WTC11 (cell line): ENCODE measurements around the gene MACF1. TPM values are rescaled to one million over a fixed set of nuclear protein-coding genes. Genes with fewer than 3 reads are reported as not detected.

Experiments used
- ATAC-seq: fragments of 200-7000 bp; cut with Tn5 transposase; 2 replicates; pipeline ENCODE4 v1.10.0; 2021; ENCODE audit warnings: mild to moderate bottlenecking, moderate library complexity
- CTCF ChIA-PET: fragments of 300-600 bp; sonication (Branson Sonifier 250); formaldehyde crosslinking; loops from one replicate; lab custom pipeline; 2021; ENCODE audit warnings: antibody characterized with exemption; lab: Charles Lee
- POLR2A ChIA-PET: fragments of 350-600 bp; sonication (Branson Sonifier 250); formaldehyde crosslinking; loops from one replicate; lab custom pipeline; 2021; ENCODE audit warnings: antibody characterized with exemption; lab: Charles Lee
- DNase-seq: peaks from one replicate; pipeline ENCODE4 v3.0.0; 2021; ENCODE audit warnings: low spot score
- H3K27ac Mint-ChIP-seq: 2 replicates; pipeline ENCODE4 v1.8.0; 2021; ENCODE audit warnings: mixed read lengths
- H3K27me3 Mint-ChIP-seq: 2 replicates; pipeline ENCODE4 v1.8.0; 2021; ENCODE audit warnings: low read depth, mild to moderate bottlenecking, moderate library complexity, mixed read lengths
- H3K36me3 Mint-ChIP-seq: 2 replicates; pipeline ENCODE4 v1.8.0; 2021; ENCODE audit warnings: mixed read lengths
- H3K4me1 Mint-ChIP-seq: 2 replicates; pipeline ENCODE4 v1.8.0; 2022; ENCODE audit warnings: mixed read lengths
- H3K4me3 Mint-ChIP-seq: 2 replicates; pipeline ENCODE4 v1.8.0; 2021; ENCODE audit warnings: mild to moderate bottlenecking, moderate library complexity, mixed read lengths
- H3K9me3 Mint-ChIP-seq: 2 replicates; pipeline ENCODE4 v1.8.0; 2021; ENCODE audit warnings: mixed read lengths
- HMGA2 ChIP-seq: fragments of 250-450 bp; sonication (Bioruptor Pico); IDR thresholded peaks from 2 replicates; pipeline ENCODE4 v1.4.0; 2021; ENCODE audit warnings: mild to moderate bottlenecking, moderate library complexity
- JAZF1 ChIP-seq: fragments of 250-450 bp; sonication (Bioruptor Pico); IDR thresholded peaks from 2 replicates; pipeline ENCODE4 v1.9.0; 2021; ENCODE audit warnings: moderate library complexity, mild to moderate bottlenecking, inconsistent platforms
- NFE2L1 ChIP-seq: sonication (generic); formaldehyde crosslinking; IDR thresholded peaks from 2 replicates; pipeline ENCODE4 v1.8.1; 2023; ENCODE audit warnings: missing genetic modification reagents
- NFYB ChIP-seq: sonication (generic); formaldehyde crosslinking; conservative IDR thresholded peaks from 2 replicates; pipeline ENCODE4 v1.8.0; 2022; ENCODE audit warnings: low read depth, missing genetic modification reagents
- OVOL2 ChIP-seq: fragments of 250-450 bp; sonication (Bioruptor Pico); IDR thresholded peaks from 2 replicates; pipeline ENCODE4 v1.9.0; 2021; ENCODE audit warnings: mild to moderate bottlenecking, borderline replicate concordance
- PRRX2 ChIP-seq: fragments of 250-450 bp; sonication (Bioruptor Pico); IDR thresholded peaks from 2 replicates; pipeline ENCODE4 v1.8.0; 2021; ENCODE audit warnings: mild to moderate bottlenecking
- RELA ChIP-seq: sonication (generic); formaldehyde crosslinking; IDR thresholded peaks from 2 replicates; pipeline ENCODE4 v1.8.1; 2022; ENCODE audit warnings: missing genetic modification reagents, mild to moderate bottlenecking, borderline replicate concordance
- SMAD3 ChIP-seq: sonication (generic); formaldehyde crosslinking; IDR thresholded peaks from 2 replicates; pipeline ENCODE4 v1.8.0; 2022; ENCODE audit warnings: missing genetic modification reagents, mild to moderate bottlenecking, borderline replicate concordance
- TCF7 ChIP-seq: sonication (generic); formaldehyde crosslinking; IDR thresholded peaks from 2 replicates; pipeline ENCODE4 v1.8.0; 2022; ENCODE audit warnings: mild to moderate bottlenecking, low read depth, missing genetic modification reagents, moderate library complexity
- TEAD4 ChIP-seq: sonication (generic); formaldehyde crosslinking; IDR thresholded peaks from 2 replicates; pipeline ENCODE4 v1.8.0; 2022; ENCODE audit warnings: mild to moderate bottlenecking, missing genetic modification reagents
- TP53 ChIP-seq: sonication (generic); formaldehyde crosslinking; IDR thresholded peaks from 2 replicates; pipeline ENCODE4 v1.8.1; 2023; ENCODE audit warnings: mild to moderate bottlenecking, missing genetic modification reagents
- ZNF219 ChIP-seq: sonication (generic); formaldehyde crosslinking; IDR thresholded peaks from 2 replicates; pipeline ENCODE4 v1.8.0; 2023; ENCODE audit warnings: missing genetic modification reagents, mild to moderate bottlenecking, borderline replicate concordance
- ZNF263 ChIP-seq: sonication (generic); formaldehyde crosslinking; IDR thresholded peaks from 2 replicates; pipeline ENCODE4 v1.8.1; 2022; ENCODE audit warnings: low read depth, mild to moderate bottlenecking, moderate library complexity, missing genetic modification reagents
- ZNF396 ChIP-seq: fragments of 250-450 bp; sonication (Bioruptor Pico); IDR thresholded peaks from 2 replicates; pipeline ENCODE4 v1.8.0; 2021; ENCODE audit warnings: mild to moderate bottlenecking, moderate library complexity, borderline replicate concordance
- ZNF416 ChIP-seq: fragments of 250-450 bp; sonication (Bioruptor Pico); IDR thresholded peaks from 2 replicates; pipeline ENCODE4 v1.9.0; 2021; ENCODE audit warnings: mild to moderate bottlenecking, inconsistent platforms
- ZNF671 ChIP-seq: fragments of 250-450 bp; sonication (Bioruptor Pico); IDR thresholded peaks from 2 replicates; pipeline ENCODE4 v1.8.0; 2021; ENCODE audit warnings: mild to moderate bottlenecking
- total RNA-seq: library from RNA; stranded (reverse); gene quantifications from 3 replicates; pipeline ENCODE4 v1.2.3, GENCODE V29; 2021
- TF ChIP-seq, protein P1 (sequence below): fragments of 250-450 bp; sonication (Bioruptor Pico); IDR thresholded peaks from 2 replicates; pipeline ENCODE4 v1.9.0; 2021; ENCODE audit warnings: mild to moderate bottlenecking
- TF ChIP-seq, protein P2 (sequence below): sonication (generic); formaldehyde crosslinking; IDR thresholded peaks from 2 replicates; pipeline ENCODE4 v1.8.0; 2023; ENCODE audit warnings: missing genetic modification reagents
- TF ChIP-seq, protein P3 (sequence below): sonication (generic); formaldehyde crosslinking; IDR thresholded peaks from 2 replicates; pipeline ENCODE4 v1.8.1; 2023; ENCODE audit warnings: mild to moderate bottlenecking, moderate library complexity, missing genetic modification reagents
- TF ChIP-seq, protein P4 (sequence below): sonication (generic); formaldehyde crosslinking; IDR thresholded peaks from 2 replicates; pipeline ENCODE4 v1.8.1; 2023; ENCODE audit warnings: mild to moderate bottlenecking, missing genetic modification reagents
- TF ChIP-seq, protein P5 (sequence below): sonication (generic); formaldehyde crosslinking; IDR thresholded peaks from 2 replicates; pipeline ENCODE4 v1.8.0; 2022; ENCODE audit warnings: mild to moderate bottlenecking, missing genetic modification reagents
- TF ChIP-seq, protein P6 (sequence below): sonication (generic); formaldehyde crosslinking; IDR thresholded peaks from 2 replicates; pipeline ENCODE4 v1.8.1; 2022; ENCODE audit warnings: mild to moderate bottlenecking, moderate library complexity, missing genetic modification reagents

MACF1 gene
- total RNA-seq, 1 experiment from 2014 or later: 327 TPM

DNA sequence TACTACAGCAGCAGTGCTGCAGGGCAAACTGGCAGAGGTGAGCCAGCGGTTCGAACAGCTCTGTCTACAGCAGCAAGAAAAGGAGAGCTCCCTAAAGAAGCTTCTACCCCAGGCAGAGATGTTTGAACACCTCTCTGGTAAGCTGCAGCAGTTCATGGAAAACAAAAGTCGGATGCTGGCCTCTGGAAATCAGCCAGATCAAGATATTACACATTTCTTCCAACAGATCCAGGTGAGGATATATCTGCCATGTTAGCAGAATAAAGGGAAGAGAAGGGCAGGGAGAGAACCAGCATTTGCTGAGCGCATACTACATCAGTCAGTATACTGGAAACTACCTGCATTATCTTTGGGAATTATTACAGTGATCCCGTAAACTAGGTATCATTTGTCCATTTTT lies 157.0 kb downstream of the MACF1 start:
- H3K27ac Mint-ChIP-seq: peak overlapping the region; percentile 29; the same call in 1 of the 2 replicates
- H3K27me3 Mint-ChIP-seq: no peaks in the 10 kb centered on the region
- ATAC-seq (no peak), DNase-seq (no peak)
- TF ChIP-seq TP53 (CRISPR knock-in tag) (no peak), ZNF219 (CRISPR knock-in tag) (no peak), ZNF396 (no peak), OVOL2 (CRISPR knock-in tag) (no peak), PRRX2 (CRISPR knock-in tag) (no peak), NFE2L1 (CRISPR knock-in tag) (no peak), TCF7 (no peak), SMAD3 (CRISPR knock-in tag) (no peak), HMGA2 (CRISPR knock-in tag) (no peak), RELA (CRISPR knock-in tag) (no peak), ZNF416 (CRISPR knock-in tag) (no peak), NFYB (CRISPR knock-in tag) (no peak), JAZF1 (CRISPR knock-in tag) (no peak)
- TF ChIP-seq, protein P1, sequence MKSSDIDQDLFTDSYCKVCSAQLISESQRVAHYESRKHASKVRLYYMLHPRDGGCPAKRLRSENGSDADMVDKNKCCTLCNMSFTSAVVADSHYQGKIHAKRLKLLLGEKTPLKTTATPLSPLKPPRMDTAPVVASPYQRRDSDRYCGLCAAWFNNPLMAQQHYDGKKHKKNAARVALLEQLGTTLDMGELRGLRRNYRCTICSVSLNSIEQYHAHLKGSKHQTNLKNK (CRISPR knock-in tag): no peak
- TF ChIP-seq, protein P2, sequence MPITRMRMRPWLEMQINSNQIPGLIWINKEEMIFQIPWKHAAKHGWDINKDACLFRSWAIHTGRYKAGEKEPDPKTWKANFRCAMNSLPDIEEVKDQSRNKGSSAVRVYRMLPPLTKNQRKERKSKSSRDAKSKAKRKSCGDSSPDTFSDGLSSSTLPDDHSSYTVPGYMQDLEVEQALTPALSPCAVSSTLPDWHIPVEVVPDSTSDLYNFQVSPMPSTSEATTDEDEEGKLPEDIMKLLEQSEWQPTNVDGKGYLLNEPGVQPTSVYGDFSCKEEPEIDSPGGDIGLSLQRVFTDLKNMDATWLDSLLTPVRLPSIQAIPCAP: no peak
- TF ChIP-seq, protein P3, sequence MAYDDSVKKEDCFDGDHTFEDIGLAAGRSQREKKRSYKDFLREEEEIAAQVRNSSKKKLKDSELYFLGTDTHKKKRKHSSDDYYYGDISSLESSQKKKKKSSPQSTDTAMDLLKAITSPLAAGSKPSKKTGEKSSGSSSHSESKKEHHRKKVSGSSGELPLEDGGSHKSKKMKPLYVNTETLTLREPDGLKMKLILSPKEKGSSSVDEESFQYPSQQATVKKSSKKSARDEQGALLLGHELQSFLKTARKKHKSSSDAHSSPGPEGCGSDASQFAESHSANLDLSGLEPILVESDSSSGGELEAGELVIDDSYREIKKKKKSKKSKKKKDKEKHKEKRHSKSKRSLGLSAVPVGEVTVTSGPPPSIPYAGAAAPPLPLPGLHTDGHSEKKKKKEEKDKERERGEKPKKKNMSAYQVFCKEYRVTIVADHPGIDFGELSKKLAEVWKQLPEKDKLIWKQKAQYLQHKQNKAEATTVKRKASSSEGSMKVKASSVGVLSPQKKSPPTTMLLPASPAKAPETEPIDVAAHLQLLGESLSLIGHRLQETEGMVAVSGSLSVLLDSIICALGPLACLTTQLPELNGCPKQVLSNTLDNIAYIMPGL (CRISPR knock-in tag): no peak
- TF ChIP-seq, protein P4, sequence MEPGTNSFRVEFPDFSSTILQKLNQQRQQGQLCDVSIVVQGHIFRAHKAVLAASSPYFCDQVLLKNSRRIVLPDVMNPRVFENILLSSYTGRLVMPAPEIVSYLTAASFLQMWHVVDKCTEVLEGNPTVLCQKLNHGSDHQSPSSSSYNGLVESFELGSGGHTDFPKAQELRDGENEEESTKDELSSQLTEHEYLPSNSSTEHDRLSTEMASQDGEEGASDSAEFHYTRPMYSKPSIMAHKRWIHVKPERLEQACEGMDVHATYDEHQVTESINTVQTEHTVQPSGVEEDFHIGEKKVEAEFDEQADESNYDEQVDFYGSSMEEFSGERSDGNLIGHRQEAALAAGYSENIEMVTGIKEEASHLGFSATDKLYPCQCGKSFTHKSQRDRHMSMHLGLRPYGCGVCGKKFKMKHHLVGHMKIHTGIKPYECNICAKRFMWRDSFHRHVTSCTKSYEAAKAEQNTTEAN: no peak
- TF ChIP-seq, protein P5, sequence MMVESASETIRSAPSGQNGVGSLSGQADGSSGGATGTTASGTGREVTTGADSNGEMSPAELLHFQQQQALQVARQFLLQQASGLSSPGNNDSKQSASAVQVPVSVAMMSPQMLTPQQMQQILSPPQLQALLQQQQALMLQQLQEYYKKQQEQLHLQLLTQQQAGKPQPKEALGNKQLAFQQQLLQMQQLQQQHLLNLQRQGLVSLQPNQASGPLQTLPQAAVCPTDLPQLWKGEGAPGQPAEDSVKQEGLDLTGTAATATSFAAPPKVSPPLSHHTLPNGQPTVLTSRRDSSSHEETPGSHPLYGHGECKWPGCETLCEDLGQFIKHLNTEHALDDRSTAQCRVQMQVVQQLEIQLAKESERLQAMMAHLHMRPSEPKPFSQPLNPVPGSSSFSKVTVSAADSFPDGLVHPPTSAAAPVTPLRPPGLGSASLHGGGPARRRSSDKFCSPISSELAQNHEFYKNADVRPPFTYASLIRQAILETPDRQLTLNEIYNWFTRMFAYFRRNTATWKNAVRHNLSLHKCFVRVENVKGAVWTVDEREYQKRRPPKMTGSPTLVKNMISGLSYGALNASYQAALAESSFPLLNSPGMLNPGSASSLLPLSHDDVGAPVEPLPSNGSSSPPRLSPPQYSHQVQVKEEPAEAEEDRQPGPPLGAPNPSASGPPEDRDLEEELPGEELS (CRISPR knock-in tag): no peak
- POLR2A ChIA-PET: no interaction called here
- peaks cover 74% of the 10 kb centered on the region for H3K36me3 Mint-ChIP-seq
- CTCF ChIA-PET: interaction anchor here (0.9 to 1.1 kb wide), 2 partner anchors 17 to 263 kb away, joined by 4 read pairs; no protein-coding TSS in a partner anchor
- H3K9me3 Mint-ChIP-seq: no peaks in the 10 kb centered on the region
- H3K4me3 Mint-ChIP-seq: no peak overlapping the region
- no peaks in the 10 kb centered on the region for H3K4me1 Mint-ChIP-seq

DNA sequence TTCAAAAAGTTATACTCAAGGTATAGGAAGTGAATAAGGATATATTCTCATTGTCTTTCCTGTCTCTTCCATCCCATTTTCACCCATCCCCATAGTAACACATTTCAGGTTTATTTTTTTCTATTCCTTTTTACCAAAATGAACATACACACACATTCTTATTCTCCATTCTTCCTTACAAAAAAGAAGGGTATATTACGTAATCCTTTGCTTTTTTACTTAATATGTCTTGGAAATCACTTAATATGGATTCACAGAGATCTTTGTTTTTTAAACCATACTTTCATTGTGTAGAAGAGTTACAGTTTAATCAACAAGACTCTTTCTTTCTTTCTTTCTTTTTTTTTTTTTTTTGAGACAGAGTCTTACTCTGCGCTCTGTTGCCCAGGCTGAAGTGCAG lies 158.8 kb downstream of the MACF1 start:
- ATAC-seq (no peak), DNase-seq (no peak)
- CTCF ChIA-PET: interaction anchor here (1.4 kb wide), 1 partner anchor 48 kb away, joined by 6 read pairs; no protein-coding TSS in a partner anchor
- Mint-ChIP-seq H3K36me3 (peaks cover 64% of the 10 kb centered on the region), H3K27ac (no peak overlapping the region), H3K4me1 (no peaks in the 10 kb centered on the region), H3K9me3 (no peaks in the 10 kb centered on the region), H3K27me3 (no peaks in the 10 kb centered on the region), H3K4me3 (no peak overlapping the region)
- TF ChIP-seq ZNF263: no peak
- TF ChIP-seq TEAD4 (CRISPR knock-in tag): no peak
- no peak for TF ChIP-seq ZNF671 (CRISPR knock-in tag)
- TF ChIP-seq, protein P6, sequence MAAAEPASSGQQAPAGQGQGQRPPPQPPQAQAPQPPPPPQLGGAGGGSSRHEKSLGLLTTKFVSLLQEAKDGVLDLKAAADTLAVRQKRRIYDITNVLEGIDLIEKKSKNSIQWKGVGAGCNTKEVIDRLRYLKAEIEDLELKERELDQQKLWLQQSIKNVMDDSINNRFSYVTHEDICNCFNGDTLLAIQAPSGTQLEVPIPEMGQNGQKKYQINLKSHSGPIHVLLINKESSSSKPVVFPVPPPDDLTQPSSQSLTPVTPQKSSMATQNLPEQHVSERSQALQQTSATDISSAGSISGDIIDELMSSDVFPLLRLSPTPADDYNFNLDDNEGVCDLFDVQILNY: no peak
- TF ChIP-seq NFE2L1 (CRISPR knock-in tag): no peak
- POLR2A ChIA-PET: no interaction called here
